NCI-H345 (cell line): ENCODE measurements around the gene PPTC7.
"Not testable (repeated sequence)": the region's sequence is repeated elsewhere in the genome, so short reads cannot be mapped to it uniquely, and the experiment has no call there.

Experiments
- DNase-seq: peaks from one replicate; lab custom pipeline; 2025; lab: John Stamatoyannopoulos, UW

The PPTC7 gene

DNA sequence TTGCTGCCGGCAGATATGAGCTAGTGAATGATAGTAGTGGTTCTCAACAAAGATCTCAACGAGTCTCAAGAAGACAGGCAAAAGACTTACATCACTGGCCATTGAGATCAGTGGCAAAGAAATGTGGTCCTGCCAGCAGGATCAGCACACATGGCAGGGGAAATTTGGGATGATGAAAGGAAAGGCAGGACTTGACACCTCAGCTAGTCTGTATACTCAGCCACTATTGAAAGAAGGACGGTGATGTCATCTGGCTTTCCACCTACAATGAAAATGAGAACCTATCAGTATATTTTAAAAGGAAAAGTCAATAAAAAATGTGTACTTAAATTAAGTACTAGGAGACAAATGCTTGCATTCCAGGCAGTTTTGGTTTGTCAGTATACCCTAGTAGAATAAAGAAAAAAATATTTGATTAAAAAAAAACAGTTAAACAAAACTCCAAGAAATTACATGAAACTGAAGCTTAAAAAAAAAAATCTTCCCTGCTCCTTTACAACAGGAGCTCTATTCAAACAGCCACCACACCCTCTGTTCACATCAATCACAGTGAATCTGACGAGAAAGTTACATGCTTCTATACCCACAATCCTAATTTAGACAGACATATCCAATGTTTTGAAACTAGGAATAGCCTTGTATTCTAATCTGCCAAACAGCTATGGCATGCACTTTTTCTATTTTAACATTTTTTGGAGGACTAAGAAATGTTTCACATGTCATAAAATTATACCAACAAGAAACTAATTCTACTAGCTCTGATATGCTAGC, 46.1 kb downstream of the PPTC7 start:
- DNase-seq: no peak

DNA sequence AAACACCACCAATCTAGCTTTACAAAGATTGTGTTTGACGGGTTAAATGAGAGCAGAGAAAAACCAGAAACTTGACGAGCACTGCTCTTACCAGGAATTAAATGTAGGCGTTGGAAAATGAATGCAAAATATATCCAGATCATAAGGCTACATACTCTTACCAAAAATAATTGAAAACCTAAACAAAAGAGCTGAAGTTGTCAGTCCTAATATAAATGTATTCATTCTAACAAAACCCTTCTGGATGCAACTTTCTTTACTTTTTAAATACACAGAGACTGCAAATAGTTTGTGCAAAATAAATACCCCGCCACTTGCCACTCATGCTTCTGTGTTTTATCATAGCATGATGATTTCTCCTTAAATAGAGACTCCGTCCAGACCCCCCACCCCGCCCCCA, 48.3 kb downstream of the PPTC7 start:
- no peak for DNase-seq

DNA sequence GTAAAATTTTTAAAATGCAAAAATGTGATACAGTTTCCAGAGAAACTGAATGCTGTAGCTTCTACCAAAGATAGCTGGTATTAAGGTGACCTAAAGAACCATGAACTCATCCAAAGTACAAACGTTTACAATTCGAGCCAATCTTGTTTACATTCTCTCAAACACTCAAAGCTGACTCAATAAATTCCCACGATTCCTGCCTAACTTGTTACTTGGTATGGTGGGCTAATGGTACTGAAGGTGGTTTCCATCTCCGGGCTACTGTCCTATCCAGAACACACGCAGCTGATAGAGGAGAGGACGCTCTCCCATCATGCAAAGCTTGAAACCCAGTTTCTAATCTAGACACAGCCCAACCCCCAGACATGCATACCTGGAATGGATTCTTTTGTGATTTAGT, 49.5 kb downstream of the PPTC7 start:
- DNase-seq: no peak

DNA sequence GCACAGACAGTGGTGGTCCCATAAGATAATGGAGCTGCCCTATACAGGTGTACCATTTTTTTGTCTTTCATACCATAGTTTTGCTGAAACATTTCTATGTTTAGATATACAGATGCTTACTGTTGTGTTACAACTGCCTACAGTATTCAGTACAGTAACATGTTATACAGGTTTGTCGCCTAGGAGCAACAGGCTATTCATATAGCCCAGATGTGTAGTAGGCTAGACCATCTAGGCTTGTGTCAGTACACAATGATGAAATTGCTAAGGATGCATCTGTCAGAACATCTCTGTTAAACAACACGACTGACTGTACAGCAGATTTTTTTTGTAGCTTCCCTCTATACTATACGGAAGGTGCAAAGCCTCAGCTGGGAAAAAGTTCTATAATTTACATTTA, 50.5 kb downstream of the PPTC7 start:
- no peak for DNase-seq

DNA sequence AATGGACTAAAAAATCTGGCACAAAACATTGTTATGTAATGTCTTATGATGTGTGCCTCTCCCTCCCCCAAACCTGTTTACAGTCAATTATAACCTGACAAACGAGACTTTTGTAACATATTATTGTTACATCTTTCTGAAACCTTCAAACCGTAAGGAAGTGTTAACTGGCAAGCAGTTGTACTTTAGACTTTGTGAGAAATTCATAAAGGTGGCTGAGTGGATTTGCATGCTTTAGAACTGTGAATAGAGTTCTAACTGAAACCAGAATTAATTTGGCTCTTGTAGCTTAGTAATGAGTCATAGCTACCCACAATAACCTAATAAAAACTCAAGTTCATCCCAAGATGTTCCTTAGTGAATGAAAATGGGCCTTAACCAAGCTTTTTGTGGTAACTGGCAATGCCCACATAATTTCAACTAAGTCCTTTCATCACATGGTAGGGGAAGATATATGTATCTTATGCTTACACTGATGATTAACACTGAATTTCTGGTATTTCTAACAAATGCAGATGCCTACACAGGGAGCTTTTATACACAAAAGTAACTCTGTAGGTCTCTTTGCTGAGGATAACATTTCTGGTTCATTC, 51.3 kb downstream of the PPTC7 start:
- DNase-seq: no peak

DNA sequence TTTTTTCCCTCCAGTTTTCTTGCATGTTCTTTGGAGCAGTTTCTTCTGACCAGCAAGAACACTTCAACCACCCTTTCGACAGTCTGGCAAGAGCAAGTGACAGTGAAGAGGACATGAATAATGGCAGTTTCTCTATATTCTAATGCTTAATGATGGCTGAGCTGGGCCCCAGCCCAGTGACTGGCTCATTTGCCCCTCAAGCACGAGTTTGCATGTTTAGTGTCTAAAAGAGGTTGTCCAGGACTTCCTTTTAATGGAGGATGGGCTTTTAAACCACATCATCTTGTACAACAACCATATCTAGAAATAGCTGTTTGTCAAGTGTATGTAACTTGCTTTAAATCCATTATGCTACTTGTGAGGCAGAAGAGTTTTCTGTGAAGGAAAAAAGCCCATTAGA, 52.6 kb downstream of the PPTC7 start:
- DNase-seq: no peak

DNA sequence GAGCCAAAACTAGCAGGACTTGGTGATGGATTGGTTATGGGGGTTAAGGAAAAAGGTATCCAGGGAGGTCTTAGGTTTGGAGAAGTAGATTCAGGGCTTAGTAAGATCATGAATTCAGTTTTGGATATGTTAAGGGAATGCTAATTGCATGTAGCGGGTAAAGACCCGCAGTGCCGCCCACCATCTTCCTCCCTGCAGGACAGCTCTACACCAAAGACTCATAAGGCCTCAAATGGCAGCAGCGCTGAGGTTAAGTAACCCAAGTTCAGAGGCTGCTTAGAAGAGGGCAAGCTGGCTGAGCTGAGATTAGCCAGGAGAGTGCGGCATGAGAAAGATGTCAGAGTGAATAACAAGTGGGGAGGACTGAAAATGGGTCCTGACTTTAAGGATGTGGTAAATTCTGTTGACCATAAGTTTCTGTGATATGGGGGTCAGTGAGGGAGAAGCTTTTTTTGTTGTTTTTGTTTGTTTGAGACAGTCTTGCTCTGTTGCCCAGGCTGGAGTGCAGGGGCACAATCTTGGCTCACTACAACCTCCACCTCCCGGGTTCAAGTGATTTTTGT, 54.8 kb downstream of the PPTC7 start:
- no peak for DNase-seq

DNA sequence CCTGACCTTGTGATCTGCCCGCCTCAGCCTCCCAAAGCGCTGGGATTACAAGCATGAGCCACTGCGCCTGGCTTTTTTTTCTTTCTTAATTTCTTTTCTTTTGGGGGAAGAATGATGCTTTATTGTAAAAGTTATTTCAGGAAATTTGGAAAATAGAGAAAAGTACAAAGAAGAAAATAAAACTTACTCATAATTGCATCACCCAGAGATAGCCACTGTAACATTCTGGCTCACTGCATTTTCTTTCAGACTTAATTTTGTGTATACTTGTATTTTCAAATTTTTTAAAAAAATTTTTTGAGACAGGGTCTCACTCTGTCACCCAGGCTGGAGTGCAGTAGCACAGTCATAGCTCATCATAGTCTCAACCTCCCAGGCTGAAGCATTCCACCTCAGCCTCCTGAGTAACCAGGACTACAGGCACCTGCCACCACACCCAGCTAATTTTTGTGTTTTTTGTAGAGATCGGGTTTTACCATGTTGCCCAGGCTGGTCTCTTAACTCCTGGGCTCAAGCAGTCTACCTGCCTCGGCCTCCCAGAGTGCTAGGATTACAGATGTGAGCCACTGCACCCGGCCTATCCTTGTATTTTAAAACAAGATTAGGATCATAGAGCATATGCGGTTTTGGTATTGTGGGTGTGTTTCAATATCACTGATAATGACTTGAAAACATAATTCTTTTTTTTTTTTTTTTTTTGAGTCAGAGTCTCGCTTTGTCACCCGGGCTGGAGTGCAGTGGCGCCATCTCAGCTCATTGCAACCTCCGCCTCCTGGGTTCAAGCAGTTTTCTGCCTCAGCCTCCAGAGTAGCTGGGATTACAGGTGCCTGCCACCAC, 62.0 kb downstream of the PPTC7 start:
- DNase-seq: not testable (repeated sequence)

DNA sequence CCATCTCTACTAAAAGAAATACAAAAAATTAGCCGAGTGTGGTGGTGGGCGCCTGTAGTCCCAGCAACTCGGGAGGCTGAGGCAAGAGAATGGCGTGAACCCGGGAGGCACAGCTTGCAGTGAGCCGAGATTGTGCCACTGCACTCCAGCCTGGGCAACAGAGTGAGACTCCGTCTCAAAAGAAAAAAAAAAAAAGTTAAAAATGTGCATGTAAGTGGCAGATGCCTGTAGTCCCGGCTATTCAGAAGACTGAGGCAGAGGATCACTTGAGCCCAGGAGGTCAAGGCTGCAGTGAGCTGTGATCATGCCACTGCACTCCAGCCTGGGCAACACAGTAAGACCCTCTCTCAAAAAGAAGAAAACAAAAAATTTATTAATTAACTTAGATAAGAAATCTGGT, 65.1 kb downstream of the PPTC7 start:
- not testable (repeated sequence) for DNase-seq

DNA sequence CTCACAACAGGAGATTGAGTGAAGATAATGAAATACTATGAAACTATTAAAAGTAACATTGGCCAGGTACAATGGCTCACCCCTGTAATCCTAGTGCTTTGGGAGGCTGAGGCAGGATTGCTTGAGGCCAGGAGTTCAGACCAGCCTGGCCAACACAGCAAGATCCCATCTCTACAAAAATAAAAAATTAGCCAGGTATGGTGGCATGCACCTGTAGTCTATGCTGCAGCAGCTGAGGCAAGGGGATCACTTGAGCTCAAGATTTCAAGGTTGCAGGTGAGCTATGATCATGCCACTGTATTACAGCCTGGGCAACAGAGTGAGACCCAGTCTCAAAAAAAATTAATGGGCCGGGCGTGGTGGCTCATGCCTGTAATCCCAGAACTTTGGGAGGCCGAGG, 66.1 kb downstream of the PPTC7 start:
- DNase-seq: no peak

DNA sequence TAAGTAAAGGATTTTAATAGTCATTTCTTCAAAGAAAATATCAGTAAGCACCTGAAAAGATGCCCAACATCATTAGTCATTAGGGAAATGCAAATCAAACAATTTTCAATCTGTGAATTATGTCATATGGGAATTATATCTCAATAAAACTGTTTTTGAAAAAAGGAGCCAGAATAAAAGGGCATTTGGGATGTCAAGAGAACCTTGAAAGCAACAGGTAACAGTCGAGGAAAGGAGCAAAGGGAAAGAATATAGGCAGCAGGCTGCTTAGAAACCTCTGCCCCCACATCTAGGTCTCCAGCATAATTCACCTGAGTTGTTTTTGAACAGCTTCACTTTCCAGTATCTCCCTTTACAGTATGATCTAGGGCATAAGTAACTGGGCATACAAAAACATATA, 68.8 kb downstream of the PPTC7 start:
- DNase-seq: no peak

DNA sequence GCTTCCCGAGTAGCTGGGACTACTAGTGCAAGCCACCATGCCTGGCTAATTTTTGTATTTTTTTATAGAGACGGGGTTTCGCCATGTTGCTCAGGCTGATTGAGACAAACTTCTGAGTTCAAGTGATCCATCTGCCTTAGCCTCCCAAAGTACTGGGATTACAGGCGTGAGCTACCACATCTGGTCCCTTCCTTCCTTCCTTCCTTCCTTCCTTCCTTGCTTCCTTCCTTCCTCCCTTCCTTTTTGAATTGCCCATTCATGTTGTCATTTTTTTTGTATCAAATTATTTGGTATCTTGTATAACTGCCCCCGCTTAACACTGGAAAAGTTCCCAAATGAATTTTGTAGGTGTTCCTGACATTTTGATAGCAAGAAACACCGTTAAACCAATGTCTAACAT, 69.3 kb downstream of the PPTC7 start:
- no peak for DNase-seq

DNA sequence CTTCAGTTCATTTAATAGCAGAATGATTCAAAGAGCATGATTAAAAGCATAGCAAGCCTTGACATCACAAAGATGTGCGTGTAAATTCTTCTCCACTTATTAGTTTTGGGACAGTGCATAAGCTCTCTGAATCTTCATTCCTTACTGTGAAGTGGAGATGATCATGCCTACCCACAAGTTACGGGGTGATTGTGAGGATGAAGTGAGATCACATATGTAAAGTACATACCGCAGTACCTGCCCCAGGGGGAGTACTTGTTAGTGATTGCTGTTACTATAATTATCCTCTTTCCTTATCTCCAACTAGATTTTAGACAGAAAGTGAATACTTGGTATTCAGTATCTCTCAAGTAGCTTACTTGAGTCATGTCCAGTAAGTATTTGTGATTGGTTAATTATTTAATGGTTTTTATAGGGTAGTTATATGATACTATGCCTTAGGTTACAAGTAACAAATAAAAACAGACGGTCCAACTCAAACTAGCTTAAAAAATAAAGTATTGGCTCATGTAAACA, 75.0 kb downstream of the PPTC7 start:
- no peak for DNase-seq

DNA sequence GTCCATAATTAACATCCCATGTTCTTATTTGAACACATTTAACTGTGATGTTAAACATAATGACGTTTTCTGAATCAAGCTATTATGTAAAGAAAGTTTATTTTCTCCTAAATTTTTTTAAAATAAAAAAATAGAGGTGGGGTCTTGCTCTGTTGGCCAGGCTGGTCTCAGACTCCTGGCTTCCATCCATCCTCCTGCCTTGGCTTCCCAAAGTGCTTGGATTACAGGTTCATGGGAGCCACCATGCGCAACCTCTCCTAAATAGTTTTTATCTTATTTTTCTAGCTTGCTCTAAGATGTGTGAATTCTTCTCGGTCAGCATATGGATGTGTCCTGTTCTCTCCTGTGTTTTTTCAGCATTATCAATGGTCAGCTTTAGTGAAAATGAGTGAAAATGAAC, 77.8 kb downstream of the PPTC7 start:
- no peak for DNase-seq

DNA sequence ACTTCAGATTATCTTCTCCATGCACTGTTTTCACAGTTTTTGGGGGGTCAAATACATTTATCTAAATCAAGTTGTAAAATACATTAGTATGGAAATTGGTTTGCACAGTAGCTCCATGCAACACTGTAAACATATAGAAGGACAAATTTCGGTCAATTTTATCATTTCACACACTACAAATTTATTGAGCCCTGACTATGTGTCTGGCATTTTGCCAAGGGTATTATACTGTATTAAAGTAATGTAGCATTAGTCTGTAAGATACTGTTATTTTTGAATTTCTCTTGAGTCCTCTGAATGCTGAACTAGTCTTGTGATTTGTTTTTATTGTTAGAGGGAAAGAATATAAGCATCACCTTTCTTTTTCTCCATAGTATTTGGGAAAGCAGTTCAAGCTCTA, 79.7 kb downstream of the PPTC7 start:
- DNase-seq: no peak

DNA sequence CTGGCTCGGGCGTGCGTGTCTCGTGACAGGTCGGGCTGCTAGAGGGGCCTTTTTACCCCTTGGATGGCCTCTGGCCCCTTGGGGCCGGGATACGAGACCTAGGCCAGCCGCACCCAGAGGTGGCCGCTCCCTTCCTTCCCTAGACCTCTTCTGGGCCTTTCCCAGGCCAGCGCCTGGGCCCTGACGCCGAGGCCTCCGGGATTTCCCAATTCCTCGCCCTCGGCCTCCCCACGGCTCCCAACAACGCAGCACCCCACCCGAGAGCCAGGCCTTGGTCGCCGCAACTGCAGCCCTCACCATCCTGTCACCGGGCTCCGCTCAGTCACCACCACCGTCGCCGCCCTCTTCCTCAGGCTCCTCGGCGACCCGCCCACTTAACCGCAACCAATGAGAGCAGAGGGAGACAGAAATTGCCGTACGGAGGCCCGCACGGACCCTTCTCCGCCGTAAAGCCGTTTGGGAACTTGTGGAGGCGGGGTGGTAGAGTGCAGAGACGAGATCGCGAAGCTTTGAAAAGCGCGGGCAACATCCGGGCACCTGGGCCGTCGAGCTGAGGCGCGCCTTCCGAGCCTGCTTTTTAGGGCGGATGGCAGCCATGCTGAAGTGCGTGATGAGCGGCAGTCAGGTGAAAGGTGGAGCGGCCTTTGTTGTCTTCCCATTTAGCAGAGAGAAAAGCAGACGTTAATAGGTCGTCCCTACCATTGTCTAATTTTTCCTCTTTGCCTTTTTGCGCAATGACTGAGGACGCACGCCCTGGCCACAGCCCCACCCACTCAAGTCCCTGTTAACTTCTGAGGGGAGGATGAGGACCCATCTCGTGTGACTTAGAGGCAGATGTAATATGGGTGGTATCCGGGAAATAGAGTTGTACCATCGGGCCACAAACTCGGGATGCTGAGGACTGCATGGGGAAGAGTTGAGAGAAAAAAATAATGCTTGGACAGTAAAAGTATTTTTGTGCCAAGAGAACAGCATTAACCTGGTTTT, 81.1 kb downstream of the PPTC7 start, which contains the start of the genes RAD9B and VPS29:
Gene RAD9B, plus strand, starts transcription at position 580 of the 987 bp plus-strand sequence. Its CDS starts 7 bp downstream, at position 587.
Gene VPS29, minus strand, starts transcription at position 360 of the 987 bp plus-strand sequence. Its CDS starts 60 bp downstream, at position 300.
- peak; percentile 97 for DNase-seq

DNA sequence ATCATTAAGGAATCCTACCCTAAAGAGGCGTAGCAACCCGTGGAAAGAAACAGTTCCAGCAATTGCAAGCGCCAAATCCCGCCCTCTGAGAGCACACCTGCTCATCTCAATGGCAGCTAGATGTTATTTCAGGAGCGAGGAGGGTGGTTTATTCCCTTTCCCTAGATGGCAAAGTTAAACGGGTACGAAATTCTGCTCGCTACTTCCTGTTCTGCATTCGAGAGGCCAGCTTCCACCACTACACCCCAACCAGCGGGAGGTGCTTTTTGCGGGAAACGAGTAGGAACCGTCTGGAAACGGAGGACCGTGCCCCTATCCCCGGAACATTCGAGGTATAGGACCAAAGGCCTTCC, 81.7 kb downstream of the PPTC7 start:
- peak; percentile 37 for DNase-seq

DNA sequence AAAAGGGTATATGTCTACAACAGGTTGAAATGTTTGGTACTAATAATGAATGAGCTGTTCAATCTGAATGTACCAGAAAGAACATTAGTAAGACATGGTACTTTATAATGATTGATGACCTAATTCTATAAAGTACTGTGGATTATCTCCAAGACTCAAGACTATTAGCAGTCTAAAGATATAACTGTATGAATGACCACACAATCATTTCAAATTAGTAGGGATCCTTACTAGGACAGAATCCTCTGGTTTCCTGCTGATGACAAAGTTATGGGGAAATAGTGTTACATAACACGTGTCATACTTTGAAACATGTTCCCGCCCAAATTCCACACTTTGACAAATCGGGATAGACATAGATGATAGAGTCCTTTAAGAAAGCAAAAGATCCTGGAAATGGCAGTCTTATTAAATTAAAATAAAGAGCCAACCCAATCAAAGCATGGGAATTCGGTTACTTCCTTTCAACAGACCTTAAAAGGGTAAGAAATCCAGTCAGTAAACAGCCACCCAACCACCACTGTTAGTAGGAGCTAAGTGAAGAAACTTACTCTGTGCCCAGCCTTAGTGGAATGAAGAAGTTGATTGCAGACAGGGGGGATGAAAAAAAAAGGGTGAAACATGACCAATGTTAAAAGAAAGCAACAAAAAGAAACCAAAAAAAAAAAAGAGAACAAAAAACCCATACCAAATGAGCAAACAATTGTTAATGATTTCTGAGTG, 84.0 kb downstream of the PPTC7 start:
- no peak for DNase-seq
